ENCODE data around the gene EYA3.

Gene EYA3

DNA sequence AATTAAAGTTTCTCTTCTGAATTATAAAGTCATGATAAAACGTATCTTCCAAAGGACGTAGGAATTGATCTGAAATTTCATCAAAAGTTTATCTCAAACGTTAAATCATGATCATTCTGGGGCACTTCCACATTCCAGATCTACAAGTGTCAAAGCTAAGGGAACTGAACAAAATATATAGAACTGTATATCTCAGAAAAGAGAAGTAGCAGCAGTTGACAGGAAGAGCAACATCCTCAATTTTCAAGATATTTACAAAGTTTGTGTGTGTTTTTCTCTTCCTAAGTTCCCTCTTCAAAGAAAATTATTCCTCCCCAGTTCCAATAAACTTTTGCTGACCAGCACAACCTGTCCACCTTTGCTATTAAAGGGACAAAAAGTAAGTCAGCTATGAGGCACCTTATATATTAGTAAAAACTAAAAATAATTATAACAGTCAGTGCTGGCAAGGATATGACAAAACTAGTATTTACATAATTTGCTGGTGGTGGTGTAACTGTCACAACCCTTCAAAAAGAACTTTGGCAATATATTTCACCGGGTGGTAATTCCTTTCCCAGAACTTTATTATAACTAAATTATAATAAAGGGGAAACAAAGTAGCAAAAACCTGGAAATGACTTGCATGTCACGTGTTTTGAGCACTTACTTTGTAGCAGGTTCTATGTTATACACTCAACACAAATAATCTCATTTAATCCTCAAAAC lies 38.5 kb upstream of the EYA3 start:
- no peaks in the 10 kb centered on the region for H3K4me1 ChIP-seq (ENCODE audit: insufficient read depth, low read length)
- H3K9me3 ChIP-seq (ENCODE audit: insufficient read depth, low read depth, low read length): no peaks in the 10 kb centered on the region
- no peaks in the 10 kb centered on the region for H3K36me3 ChIP-seq (ENCODE audit: insufficient read depth, low read depth, low read length)
- H3K4me3 ChIP-seq (ENCODE audit: low read length): no peak overlapping the region
- H3K27ac ChIP-seq (ENCODE audit: low read length): no peak overlapping the region
- no peak overlapping the region for H3K9ac ChIP-seq (ENCODE audit: low read depth, low read length)
- no peaks in the 10 kb centered on the region for H3K27me3 ChIP-seq (ENCODE audit: insufficient read depth, low read length)

DNA sequence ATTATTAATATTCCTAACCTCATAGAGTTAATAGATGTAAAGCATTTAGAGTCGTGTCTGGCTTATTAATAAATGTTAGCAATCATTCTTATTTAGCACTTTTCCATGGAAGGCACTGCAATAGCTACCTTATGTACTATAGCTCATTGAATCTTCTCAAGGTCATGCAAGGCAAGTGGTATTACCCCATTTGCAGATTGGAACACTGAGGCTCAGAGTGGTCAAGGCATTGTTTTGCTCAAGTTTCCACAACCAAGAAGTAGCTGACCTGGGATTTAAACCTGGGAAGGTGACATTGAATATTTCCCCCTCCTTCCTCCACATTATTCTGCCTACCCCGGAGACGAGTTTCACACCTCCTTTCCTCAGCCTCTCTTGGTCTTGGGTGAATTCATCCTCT lies 37.8 kb upstream of the EYA3 start:
- H3K4me1 ChIP-seq (ENCODE audit: insufficient read depth, low read length): no peaks in the 10 kb centered on the region
- no peak overlapping the region for H3K9ac ChIP-seq (ENCODE audit: low read depth, low read length)
- no peaks in the 10 kb centered on the region for H3K27me3 ChIP-seq (ENCODE audit: insufficient read depth, low read length)
- H3K36me3 ChIP-seq (ENCODE audit: insufficient read depth, low read depth, low read length): no peaks in the 10 kb centered on the region
- no peaks in the 10 kb centered on the region for H3K9me3 ChIP-seq (ENCODE audit: insufficient read depth, low read depth, low read length)
- H3K27ac ChIP-seq (ENCODE audit: low read length): no peak overlapping the region
- no peak overlapping the region for H3K4me3 ChIP-seq (ENCODE audit: low read length)

DNA sequence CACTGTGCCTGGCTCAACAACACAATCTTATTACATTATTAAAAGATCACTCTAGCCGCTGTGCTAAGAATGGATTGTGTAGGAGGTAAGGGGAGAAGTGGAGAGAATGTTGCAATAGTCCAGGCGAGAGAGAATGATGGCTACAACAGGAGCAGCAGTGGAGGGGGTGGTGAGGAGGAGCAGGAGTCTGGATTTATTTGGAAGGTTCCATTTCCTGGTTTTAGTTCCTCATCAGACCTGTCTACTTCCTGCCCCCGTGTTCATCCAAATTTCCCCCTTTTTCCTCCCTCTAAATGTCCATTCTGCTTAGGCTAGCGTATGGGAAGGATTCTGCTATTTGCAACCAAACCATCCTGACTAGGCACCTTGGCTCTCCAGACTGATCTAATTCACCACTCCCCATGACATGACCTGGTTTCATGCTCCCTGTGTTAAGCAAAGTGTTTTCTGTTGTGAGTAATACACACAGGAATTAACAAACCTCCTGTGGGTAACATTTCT lies 35.1 kb upstream of the EYA3 start:
- no peak overlapping the region for H3K9ac ChIP-seq (ENCODE audit: low read depth, low read length)
- H3K4me3 ChIP-seq (ENCODE audit: low read length): no peak overlapping the region
- H3K27ac ChIP-seq (ENCODE audit: low read length): no peak overlapping the region
- H3K4me1 ChIP-seq (ENCODE audit: insufficient read depth, low read length): no peaks in the 10 kb centered on the region
- no peaks in the 10 kb centered on the region for H3K36me3 ChIP-seq (ENCODE audit: insufficient read depth, low read depth, low read length)
- H3K9me3 ChIP-seq (ENCODE audit: insufficient read depth, low read depth, low read length): no peaks in the 10 kb centered on the region
- H3K27me3 ChIP-seq (ENCODE audit: insufficient read depth, low read length): no peaks in the 10 kb centered on the region

DNA sequence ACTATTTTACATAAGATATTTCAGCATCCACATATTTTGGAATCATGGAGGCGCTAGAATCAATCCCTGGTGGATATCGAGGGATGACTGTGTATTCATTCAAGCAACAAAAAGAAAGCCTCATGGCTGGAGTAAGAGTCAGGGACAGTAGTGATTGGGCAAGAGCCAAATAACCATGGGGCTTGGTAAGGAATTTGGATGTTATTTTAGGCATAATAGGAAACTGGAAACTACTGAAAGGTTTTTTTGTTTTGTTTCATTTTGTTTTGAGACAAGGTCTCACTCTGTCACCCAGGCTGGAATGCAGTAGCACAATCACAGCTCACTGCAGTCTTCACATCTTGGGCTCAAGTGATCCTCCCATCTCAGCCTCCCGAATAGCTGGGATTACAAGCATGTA lies 33.8 kb upstream of the EYA3 start:
- Histone ChIP-seq H3K9ac (ENCODE audit: low read depth, low read length) (no peak overlapping the region), H3K27me3 (ENCODE audit: insufficient read depth, low read length) (no peaks in the 10 kb centered on the region), H3K9me3 (ENCODE audit: insufficient read depth, low read depth, low read length) (no peaks in the 10 kb centered on the region), H3K4me3 (ENCODE audit: low read length) (no peak overlapping the region), H3K4me1 (ENCODE audit: insufficient read depth, low read length) (no peaks in the 10 kb centered on the region), H3K36me3 (ENCODE audit: insufficient read depth, low read depth, low read length) (no peaks in the 10 kb centered on the region), H3K27ac (ENCODE audit: low read length) (no peak overlapping the region)

DNA sequence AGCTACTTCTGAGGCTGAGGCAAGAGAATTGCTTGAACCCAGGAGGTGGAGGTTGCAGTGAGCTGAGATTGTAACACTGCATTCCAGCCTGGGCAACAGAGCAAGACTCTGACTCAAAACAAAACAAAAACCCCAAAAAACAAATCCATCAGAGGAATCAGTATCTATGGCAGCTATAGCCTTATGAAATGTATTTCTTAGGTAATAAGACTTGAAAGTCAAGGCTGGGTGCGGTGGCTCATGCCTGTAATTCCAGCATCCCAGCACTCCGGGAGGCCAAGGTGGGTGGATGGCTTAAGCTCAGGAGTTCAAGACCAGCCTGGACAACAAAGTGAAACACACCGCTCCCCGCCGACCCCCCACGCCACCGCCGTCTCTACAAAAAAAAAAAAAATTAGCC lies 31.1 kb upstream of the EYA3 start:
- Histone ChIP-seq H3K9ac (ENCODE audit: low read depth, low read length) (no peak overlapping the region), H3K4me1 (ENCODE audit: insufficient read depth, low read length) (no peaks in the 10 kb centered on the region), H3K4me3 (ENCODE audit: low read length) (no peak overlapping the region), H3K36me3 (ENCODE audit: insufficient read depth, low read depth, low read length) (no peaks in the 10 kb centered on the region), H3K27ac (ENCODE audit: low read length) (no peak overlapping the region), H3K27me3 (ENCODE audit: insufficient read depth, low read length) (no peaks in the 10 kb centered on the region), H3K9me3 (ENCODE audit: insufficient read depth, low read depth, low read length) (no peaks in the 10 kb centered on the region)

DNA sequence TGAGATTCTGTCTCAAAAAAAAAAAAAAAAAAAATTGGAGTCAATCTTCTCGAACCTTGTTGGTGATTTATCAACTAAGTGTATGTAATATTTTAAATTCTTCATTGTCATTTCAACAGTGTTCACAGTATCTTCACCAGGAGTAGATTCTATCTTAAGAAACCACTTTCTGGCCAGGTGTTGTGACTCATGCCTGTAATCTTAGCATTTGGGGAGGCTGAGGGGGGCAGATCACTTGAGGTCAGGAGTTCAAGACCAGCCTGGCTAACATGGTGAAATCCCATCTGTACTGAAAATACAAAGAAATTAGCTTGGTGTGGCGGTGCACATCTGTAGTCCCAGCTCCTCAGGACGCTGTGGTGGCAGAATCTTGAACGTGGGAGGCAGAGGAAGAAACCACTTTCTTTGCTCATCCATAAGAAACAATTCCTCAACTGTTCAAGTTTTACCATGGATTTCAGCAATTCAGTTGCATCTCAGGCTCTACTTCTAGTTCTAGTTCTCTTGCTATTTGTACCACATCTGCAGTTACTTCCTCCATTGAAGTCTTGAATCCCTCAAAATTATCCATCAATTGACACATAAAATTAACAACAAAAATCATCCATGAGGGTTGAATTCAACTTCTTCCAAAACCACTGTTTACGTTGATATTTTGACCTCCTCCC lies 30.4 kb upstream of the EYA3 start:
- Histone ChIP-seq H3K27ac (ENCODE audit: low read length) (no peak overlapping the region), H3K9me3 (ENCODE audit: insufficient read depth, low read depth, low read length) (no peaks in the 10 kb centered on the region), H3K27me3 (ENCODE audit: insufficient read depth, low read length) (no peaks in the 10 kb centered on the region), H3K9ac (ENCODE audit: low read depth, low read length) (no peak overlapping the region), H3K36me3 (ENCODE audit: insufficient read depth, low read depth, low read length) (no peaks in the 10 kb centered on the region), H3K4me1 (ENCODE audit: insufficient read depth, low read length) (no peaks in the 10 kb centered on the region), H3K4me3 (ENCODE audit: low read length) (no peak overlapping the region)

DNA sequence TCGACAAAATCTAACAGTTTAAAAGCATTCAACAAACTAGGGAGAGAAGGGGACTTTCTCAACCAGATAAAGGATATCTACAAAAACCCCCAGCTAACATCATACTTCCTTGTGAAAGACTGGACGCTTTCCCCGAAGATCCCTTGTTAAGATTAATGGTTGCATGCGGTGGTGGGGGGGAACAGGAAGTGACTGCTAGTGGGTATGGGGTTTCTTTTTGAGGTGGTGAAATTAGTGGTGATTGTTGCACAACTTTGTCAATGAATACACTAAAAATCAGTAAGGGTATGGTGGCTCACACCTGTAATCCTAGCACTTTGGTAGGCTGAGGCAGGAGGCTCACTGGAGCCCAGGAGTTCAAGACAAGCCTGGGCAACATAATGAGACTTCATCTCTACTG lies 26.9 kb upstream of the EYA3 start:
- Histone ChIP-seq H3K4me1 (ENCODE audit: insufficient read depth, low read length) (no peaks in the 10 kb centered on the region), H3K9me3 (ENCODE audit: insufficient read depth, low read depth, low read length) (no peaks in the 10 kb centered on the region), H3K27me3 (ENCODE audit: insufficient read depth, low read length) (no peaks in the 10 kb centered on the region), H3K9ac (ENCODE audit: low read depth, low read length) (no peak overlapping the region), H3K36me3 (ENCODE audit: insufficient read depth, low read depth, low read length) (no peaks in the 10 kb centered on the region), H3K27ac (ENCODE audit: low read length) (no peak overlapping the region), H3K4me3 (ENCODE audit: low read length) (no peak overlapping the region)

DNA sequence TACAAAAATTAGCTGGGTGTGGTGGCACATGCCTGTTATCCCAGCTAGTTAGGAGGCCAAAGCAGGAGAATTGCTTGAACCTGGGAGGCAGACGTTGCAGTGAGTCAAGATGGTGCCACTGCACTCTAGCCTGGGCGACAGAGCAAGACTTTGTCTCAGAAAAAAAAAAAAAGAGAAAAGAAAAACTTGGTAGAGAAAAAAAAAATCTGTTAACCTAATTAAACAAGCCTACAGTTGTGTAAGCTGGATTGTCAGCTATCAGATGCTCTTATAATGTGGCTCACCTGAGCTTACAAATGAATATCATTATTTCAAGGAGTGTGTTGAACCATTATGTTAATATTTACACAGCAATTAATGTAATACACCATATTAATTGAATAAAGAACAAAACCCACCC lies 26.4 kb upstream of the EYA3 start:
- Histone ChIP-seq H3K36me3 (ENCODE audit: insufficient read depth, low read depth, low read length) (no peaks in the 10 kb centered on the region), H3K9ac (ENCODE audit: low read depth, low read length) (no peak overlapping the region), H3K9me3 (ENCODE audit: insufficient read depth, low read depth, low read length) (no peaks in the 10 kb centered on the region), H3K4me3 (ENCODE audit: low read length) (no peak overlapping the region), H3K27me3 (ENCODE audit: insufficient read depth, low read length) (no peaks in the 10 kb centered on the region), H3K27ac (ENCODE audit: low read length) (no peak overlapping the region), H3K4me1 (ENCODE audit: insufficient read depth, low read length) (no peaks in the 10 kb centered on the region)

DNA sequence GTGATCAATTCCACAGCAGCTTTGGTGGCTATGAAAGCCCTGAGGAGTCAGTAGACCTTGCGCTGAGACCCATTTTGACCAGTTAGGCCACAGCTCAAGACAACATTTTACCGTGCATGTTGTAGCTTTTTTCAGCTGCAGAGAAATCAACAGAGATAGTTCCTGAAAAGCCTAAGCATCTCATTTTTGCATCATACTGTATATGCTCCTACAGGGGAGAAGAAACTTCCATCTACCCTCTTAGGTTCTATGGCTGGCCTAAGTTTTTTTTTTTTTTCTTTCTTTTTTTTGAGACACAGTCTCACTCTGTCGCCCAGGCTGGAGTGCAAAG lies 24.8 kb upstream of the EYA3 start:
- H3K36me3 ChIP-seq (ENCODE audit: insufficient read depth, low read depth, low read length): no peaks in the 10 kb centered on the region
- no peaks in the 10 kb centered on the region for H3K4me1 ChIP-seq (ENCODE audit: insufficient read depth, low read length)
- no peak overlapping the region for H3K27ac ChIP-seq (ENCODE audit: low read length)
- no peaks in the 10 kb centered on the region for H3K27me3 ChIP-seq (ENCODE audit: insufficient read depth, low read length)
- no peak overlapping the region for H3K4me3 ChIP-seq (ENCODE audit: low read length)
- H3K9me3 ChIP-seq (ENCODE audit: insufficient read depth, low read depth, low read length): no peaks in the 10 kb centered on the region
- H3K9ac ChIP-seq (ENCODE audit: low read depth, low read length): no peak overlapping the region

DNA sequence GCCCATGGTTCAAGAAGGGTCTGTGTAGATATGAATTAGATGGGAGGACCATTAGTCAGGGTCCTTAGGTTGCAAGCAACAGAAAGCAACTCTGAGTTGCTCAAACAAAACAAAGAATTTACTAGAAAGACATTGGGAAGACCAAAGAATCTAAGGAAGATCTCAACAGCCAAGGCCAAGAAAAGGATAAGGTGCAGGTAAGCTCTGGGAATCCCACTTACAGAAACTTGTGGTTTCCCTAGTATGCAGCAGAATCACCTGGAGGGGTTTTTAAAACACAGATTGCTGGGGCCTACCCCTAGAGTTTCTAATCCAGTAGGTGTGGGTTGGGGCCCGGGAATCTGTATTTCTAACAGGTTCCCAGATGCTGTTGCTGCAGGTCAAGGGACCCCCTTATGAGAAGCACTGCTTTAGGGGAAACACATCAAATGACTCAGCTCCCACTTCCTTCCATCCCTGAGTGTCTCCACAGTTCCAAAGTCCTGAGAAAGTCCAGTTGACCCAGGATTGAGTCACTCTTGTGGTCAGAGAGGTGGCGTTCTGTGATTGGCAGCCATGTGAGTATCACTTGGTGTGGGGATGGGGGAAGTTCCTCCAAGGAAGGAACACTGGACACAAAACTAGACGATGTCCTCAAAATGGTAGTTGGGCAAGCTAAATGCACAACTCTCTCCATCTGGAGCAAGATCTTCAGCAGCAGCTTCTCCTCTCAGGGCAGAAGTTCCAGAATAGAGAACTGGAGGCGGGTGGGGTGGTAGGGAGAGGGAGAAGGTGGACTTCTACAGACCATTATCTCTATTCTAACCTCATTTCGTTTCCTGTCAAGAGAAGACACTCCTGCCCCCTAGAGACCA lies 24.2 kb upstream of the EYA3 start:
- no peaks in the 10 kb centered on the region for H3K9me3 ChIP-seq (ENCODE audit: insufficient read depth, low read depth, low read length)
- H3K9ac ChIP-seq (ENCODE audit: low read depth, low read length): no peak overlapping the region
- H3K4me1 ChIP-seq (ENCODE audit: insufficient read depth, low read length): no peaks in the 10 kb centered on the region
- H3K4me3 ChIP-seq (ENCODE audit: low read length): no peak overlapping the region
- no peak overlapping the region for H3K27ac ChIP-seq (ENCODE audit: low read length)
- no peaks in the 10 kb centered on the region for H3K27me3 ChIP-seq (ENCODE audit: insufficient read depth, low read length)
- H3K36me3 ChIP-seq (ENCODE audit: insufficient read depth, low read depth, low read length): no peaks in the 10 kb centered on the region

DNA sequence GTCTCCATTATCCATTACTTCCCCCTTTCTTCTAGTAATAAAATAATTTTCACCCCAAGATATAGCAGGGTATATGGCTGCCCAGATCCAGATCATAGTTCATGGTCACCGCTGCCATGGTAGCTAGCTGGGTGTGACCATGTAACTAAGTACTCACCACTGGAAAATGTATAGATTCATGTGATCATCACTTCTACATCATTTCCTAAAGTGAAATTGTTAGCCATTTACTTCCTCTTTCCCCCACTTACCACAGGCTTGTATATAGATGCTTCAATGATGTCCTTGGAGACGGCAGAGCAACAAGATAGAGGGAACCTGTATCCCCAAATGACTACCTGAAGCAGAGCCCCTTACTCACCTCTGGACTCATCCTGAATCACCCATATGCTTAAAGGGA lies 22.7 kb upstream of the EYA3 start:
- Histone ChIP-seq H3K36me3 (ENCODE audit: insufficient read depth, low read depth, low read length) (no peaks in the 10 kb centered on the region), H3K9ac (ENCODE audit: low read depth, low read length) (no peak overlapping the region), H3K27me3 (ENCODE audit: insufficient read depth, low read length) (no peaks in the 10 kb centered on the region), H3K9me3 (ENCODE audit: insufficient read depth, low read depth, low read length) (no peaks in the 10 kb centered on the region), H3K4me1 (ENCODE audit: insufficient read depth, low read length) (no peaks in the 10 kb centered on the region), H3K4me3 (ENCODE audit: low read length) (no peak overlapping the region), H3K27ac (ENCODE audit: low read length) (no peak overlapping the region)

DNA sequence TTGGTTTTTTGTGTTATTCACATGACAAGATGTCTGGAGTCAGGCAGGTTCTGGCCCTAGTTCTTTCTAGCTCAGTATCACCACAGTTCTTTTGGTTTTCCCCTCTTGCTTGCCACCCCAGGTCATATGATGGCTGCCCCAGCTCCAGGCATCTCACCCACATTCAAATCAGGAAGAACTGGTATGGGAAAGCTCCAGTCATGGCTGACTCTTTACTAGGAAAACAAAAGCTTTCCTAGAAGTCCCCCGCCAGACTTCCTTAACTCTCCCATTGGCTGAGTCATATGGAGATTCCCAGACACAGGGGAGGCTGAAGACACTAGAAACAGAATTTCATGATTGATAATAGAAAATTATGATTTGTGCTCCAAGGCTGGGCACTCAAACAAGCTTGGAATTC lies 22.1 kb upstream of the EYA3 start:
- H3K9ac ChIP-seq (ENCODE audit: low read depth, low read length): no peak overlapping the region
- H3K27me3 ChIP-seq (ENCODE audit: insufficient read depth, low read length): no peaks in the 10 kb centered on the region
- H3K9me3 ChIP-seq (ENCODE audit: insufficient read depth, low read depth, low read length): no peaks in the 10 kb centered on the region
- no peaks in the 10 kb centered on the region for H3K36me3 ChIP-seq (ENCODE audit: insufficient read depth, low read depth, low read length)
- no peak overlapping the region for H3K4me3 ChIP-seq (ENCODE audit: low read length)
- H3K27ac ChIP-seq (ENCODE audit: low read length): no peak overlapping the region
- H3K4me1 ChIP-seq (ENCODE audit: insufficient read depth, low read length): peaks cover under 1% of the 10 kb centered on the region; the same call in 1 of the 2 replicates

Measured in iPS-20b (cell line).